Inferior parietal cortex (tissue), 1 donor: ENCODE measurements around the gene TNNT2.
A peak's percentile ranks its signal among the peaks of the same experiment; 100 is the strongest.

Experiments
- DNase-seq: peaks from one replicate; pipeline ENCODE4 v3.0.0-alpha.2; 2016; ENCODE audit errors: extremely low spot score

TNNT2 gene

DNA sequence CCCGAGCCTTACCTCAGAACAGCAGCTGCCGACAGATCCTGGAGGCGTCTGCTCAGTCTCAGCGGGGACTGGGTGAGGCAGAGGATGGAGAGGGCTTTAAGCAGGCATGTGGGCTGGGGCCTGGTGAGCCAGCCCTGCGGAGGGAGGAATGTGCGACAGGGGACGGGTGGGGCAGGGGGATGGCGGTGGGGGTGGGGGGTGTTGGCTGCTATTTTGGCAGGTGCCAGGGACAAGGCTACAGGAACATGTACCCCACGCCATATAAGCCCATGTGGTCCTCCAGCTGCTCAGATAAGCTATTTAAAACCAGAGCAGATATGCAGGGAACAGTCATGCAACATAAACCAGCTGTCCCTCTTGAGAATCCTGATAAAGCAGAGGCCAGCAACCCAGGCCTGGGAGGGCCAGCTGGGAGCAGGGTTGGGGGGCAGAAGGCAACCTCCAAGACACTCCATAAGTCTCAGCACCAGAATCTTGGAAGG lies at the start of gene TNNT2:
TNNT2 (minus strand) TSS at position 70 of the 482 bp plus-strand sequence. CDS start 4,426 bp downstream, outside the sequence.
- no peak for DNase-seq

DNA sequence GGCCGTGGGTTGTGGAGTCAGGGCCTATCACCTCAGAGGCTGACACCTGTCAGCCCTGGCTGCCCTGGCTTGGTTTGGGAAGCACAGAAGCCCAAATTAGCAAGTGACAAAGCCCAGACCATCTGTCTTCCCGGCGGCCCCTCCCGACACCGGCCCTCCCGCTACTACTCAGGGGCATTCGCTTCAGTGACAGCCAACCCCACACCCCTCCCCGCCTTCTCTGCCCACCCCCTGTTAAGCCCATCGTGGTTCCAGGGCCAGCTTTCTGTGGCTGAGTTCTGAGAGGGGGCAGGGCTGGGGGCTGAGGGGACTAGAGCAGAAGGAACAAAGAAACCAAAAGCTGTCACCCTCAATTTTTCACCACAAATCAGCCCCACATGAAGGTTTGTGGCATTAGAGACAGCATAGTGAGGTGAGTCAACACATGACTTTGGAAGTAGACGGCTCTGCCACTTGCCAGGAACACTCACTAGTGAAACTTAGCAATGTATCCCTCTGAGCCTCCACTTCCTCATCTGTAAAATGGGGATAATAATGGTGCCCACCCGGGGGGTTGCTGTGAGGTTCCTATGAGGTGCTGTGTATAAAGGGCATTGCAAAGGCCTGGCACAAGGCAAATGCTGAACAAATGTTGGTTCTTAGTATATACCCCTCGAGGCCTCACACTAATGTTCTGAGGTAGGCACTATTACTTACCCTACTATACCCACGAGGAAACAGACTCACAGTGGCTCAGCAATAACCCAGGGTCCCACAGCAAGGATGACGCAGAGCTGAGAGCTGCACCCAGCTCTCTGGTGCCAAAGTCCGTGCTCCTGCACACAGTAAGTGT lies 49.2 kb upstream of the TNNT2 start:
- DNase-seq: no peak

DNA sequence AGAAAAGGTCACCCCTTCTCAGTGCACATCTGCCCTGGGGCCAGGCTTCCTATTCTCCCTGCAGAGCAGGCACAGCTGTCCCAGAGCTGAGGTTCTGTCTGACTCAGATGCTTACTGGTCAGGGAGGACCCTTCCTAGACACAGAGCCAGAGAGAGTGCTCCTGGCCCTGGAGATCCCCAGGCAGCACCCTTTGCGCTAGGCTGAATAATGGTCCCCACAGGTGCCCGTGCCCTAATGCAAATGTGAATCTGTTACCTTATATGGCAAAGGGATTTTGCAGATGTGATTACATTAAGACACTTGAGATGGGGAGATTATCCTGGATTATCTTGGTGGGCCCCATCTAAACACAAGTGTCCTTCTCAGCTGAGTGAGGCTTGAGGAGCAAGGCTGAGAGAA lies 46.7 kb upstream of the TNNT2 start:
- DNase-seq: no peak

DNA sequence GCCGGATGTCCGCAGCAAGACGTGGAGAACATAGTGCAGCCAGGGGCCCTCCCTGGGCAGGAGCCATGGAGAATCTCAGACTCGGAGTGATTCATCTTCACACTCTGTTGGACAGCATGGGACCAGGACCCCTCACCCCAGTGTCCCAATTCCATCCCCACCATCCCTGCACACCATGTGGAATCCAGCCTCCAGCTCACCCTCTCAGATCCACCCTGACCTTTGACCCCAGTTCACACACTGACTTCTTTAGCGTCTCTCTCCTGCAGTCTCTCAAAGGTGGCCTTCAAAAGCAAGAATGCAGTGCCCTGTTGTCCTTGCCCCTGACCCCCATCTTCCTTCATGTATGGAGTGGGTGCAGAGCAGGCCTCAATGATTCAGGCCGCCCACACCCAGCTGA lies 46.2 kb upstream of the TNNT2 start:
- DNase-seq: no peak

DNA sequence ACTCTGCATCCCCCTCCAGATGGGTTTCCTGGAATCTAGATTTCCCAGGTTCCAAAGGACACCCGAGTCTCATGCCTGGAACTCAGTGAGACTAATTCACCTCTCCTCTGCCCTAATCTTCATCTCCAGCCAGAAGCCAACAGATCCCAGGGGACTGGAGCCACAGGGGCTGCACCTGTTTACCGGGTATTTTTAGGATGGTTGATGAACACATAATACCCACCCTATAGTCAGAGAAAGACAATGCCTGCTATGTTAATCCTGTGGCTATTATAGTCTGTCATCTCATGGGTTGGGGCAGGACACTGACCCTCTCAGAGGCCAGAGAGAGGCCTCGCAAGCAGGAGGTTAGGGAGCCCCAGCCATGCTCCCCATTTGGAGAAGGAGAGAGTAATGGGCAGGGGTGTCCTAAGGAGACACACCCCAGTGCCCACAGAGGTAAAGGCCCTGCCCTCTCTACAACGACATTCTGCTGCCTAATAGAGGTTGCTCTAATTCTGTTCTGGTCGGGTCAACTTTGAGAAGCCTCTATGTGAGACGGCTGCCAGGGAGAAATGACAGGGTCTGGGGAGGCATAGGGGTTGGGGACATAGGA lies 45.1 kb upstream of the TNNT2 start:
- DNase-seq: no peak

DNA sequence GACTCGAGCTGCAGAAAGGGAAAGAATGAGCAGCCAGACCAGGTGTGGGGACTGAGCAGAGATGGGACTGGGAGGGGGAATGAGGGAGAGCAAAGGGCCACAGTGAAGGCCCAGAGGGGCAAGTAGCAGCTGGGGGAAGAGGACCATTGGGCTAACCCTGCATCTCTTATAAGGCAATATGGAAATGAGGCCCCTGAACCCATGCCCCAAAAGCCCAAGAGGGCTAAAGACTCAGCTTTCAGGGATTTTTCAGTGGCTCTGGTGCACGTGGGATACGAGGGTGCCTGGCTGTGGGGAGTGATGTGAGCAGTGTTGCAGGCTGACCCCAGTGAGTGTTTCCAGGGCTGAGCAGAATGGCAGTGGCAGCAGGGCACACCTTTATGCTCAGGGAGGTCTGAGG lies 44.5 kb upstream of the TNNT2 start:
- no peak for DNase-seq

DNA sequence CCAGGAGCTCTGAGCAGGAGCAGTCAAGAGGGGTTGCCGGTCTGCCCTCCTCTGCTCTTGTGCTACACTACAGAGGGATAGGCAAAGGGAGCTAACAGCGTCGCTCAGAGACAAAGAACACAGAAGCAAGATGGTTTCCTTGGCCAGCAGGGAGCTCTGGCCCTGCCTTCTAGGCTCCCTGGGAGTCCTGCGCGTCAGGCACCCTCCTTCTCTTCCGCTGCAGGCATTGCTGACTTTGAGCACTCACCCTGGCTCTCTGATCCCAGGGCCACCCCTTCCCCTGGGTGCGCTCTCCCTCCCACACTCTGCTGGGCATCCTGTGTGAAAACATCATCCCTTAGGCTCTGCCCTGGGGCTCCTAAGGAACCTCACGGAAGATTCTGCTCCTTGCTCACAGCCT lies 43.6 kb upstream of the TNNT2 start:
- DNase-seq: no peak

DNA sequence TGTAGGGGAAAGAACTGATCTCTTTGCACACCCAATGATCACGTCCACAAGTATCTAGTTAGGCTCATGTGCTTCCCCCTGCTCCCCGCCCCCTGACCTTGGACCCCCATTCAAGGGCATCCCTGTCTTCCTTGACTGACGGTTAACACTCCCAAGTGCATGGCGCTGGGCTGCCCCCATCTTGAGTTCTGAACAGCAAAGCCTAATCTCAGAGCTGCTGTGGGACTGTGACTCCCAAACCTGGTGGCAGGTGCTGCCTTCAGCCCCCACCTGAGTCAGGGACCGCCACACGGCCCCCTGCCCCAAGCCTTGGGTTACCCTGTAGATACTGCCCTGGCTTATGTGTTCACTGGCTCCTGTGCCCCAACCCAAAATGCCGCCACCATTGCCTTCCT lies 43.1 kb upstream of the TNNT2 start:
- DNase-seq: no peak

DNA sequence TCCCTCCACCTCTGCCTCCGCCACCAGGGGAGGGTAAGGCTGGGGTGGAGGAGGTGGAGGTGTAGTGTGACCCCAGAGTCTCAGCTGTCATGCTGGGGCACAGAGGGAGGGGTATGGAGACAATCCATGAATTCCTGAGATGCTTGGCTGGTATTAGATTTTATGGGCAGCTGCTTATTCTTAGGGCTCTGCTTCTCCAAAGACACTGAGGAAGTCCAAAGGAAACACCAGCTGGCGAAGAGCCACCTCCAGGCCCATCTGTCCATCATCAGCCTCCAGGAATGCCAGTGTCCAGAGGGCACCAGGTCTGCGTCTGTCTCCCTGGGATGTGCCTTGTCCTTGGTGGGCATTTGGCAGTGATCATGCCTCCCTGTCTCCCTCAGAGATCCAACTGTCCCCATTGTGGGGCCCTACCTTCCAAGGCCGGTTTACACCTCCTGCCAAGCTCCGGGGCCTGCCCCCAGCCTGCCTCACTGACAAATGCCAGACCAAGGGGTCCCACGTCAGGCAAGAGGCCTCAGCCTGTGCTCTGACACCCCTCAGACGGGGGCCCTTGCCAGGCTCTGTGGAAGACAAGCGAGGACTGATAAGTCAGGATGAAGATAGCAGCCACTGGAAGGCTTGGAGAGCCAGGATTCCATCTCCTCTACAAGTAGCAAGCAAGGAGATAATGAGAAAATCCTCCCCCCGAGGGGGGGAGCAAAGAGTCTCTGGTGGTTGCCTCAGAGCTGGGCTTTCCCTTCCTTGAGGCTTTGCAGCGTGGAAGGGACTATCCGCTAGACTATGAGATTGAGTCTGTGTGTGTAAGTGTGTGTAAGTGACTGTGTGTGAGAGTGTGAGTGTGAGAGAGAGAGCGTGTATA lies 42.5 kb upstream of the TNNT2 start:
- no peak for DNase-seq

DNA sequence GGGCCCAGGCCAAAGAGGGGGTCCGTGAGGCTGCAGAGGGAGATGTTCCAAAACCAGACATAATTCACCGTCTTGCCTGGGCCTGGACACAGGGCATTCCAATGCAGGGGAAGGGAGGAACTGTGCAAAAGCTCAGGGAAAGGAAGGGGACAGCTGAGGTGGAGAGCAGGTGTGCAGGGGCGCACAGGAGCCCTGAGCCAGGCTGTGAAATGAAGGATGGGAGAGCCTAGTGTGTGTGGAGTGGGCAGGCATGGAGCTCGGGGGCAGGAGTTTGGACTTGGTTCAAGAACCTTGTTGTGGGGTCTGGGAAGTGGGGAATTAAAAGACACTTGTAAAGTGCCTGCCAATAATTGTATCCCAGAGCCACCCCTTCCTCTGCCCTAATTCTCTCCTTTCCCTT lies 41.8 kb upstream of the TNNT2 start:
- no peak for DNase-seq

DNA sequence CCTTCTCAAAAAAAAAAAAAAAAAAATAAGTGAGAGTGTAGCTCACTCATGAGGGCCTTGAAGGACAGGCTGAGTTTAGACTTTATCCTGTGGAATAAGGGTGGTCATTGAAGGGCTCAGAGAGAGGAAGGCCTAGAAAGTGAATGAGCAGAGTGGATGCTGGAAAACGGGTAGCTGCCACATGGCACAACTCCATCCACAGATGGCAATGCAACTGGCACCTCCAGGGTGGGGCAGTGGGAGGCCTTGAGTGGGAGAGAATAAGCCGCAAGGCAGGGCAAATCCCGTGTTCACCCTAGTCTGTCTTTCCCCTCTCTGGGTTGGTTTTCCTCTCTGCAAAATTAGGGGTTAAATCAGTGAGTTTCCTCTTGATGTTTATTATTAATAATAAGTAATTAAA lies 41.0 kb upstream of the TNNT2 start:
- no peak for DNase-seq

DNA sequence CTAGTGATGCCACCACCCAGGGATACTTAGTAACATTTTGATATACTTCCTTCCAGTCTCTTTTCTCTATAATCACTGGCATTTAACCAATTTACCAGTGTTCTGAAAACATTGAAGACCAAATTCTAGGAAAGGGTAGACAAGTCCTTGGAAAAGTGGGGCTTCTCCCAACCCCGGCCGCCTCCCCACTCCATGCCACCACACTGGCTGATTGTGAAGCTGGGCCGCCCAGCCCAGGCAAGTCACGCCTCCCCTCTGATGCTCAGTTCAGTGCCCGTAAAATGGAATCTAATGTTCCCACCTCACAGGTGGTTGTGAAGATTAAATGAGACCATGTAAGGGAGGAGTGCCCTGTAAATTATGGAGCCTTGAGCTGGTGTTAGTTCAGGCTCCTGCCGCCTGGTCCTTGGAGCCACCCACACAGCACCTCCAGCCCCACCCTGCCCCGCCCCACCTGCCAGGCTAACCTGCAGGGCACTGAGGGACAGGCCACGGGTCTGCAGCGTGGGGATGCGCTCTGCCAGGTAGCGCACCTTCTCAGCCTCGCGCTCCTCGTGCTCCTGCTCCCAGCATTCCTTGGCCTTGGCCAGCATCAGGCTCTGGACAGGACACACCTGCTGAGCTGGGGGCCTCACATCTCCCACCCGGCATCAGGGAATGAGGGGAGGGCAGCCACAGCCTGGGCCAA lies 36.7 kb upstream of the TNNT2 start:
- no peak for DNase-seq

DNA sequence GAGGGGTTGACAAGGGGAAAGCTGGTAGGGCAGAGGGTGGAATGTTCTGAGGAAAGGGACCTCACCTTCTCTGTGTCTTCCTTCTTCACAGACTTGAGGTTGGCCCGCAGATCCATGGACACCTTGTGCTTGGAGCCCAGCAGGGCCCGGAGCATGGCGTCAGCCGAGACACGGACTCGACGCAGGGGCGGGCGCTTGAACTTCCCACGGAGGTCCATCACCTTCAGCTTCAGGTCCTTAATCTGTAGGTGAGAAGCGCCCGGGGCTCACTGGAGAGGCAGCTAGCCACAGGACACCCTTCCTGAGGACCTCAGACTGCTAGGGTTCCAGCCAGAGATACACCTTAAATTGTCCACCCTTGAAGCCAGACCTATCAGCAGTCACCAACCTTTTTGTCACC lies 33.8 kb upstream of the TNNT2 start:
- no peak for DNase-seq

DNA sequence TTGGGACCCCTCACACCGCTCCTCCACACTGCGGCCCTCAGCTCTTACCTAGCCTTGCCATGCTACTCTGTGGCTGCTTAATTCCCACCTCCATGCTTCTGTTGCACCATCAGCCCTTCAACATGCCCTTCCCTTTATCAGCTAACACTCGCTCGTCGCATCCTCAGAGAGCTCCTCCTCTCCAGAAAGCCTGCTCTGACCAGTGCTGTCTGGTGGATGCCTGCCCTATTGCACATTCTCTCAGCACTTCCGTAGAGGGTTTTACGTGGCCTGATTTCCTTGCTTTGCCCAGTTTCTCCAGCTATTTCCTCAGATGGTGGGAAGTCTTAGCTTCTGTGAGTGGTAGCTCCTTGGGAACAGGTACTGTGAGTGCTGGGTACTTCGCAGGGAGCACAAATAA lies 32.0 kb upstream of the TNNT2 start:
- no peak for DNase-seq

DNA sequence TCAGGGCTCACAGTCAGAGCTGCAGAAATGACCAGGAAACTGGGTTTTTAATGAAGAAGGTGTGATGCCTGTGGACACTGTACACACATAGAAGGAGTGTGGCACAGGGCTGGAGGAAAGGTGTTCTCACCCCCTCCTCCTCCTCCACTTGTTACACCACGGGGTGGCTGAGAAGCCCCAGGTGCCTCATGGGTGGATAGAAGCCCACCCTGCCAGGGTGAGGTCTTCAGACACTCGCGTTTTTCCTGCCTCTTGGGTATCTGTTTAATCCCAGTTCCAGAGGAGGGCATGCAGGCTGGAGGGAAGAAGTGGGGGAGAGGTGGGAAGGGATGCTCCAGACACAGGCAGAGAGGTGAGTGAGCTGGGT lies 31.3 kb upstream of the TNNT2 start:
- DNase-seq: no peak

DNA sequence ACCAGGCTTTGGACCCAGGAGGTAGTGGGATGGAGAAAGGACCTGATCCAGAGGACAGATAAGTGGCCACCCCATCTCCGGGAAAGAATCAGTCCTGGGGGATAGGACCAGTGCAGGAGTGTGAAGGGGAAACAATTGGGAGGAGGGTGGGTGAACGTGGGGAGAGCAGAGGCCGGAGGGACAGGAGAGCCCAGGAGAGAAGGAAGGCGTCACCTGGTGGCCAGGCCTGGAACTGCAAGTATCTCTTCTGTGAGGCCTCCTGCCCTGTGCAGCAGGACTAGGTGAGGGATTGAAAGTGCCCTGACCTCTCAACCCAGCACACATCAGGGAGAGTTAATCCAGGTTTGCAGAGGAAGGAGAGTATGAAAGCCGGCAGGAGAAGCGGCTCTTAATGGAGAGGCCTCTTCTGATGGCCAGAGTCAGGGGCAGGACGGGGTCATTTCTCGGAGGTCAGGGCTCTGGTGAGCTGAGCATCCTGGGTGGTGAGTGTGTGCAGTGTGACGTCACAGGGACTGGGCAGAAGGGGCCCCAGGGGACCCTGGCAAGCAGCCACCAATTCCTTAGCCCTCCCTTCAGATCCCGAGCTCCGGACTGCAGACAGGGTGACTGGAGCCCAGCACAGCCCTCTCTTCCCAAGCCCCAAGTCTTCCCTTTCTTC lies 30.8 kb upstream of the TNNT2 start:
- DNase-seq: peak; percentile 75

DNA sequence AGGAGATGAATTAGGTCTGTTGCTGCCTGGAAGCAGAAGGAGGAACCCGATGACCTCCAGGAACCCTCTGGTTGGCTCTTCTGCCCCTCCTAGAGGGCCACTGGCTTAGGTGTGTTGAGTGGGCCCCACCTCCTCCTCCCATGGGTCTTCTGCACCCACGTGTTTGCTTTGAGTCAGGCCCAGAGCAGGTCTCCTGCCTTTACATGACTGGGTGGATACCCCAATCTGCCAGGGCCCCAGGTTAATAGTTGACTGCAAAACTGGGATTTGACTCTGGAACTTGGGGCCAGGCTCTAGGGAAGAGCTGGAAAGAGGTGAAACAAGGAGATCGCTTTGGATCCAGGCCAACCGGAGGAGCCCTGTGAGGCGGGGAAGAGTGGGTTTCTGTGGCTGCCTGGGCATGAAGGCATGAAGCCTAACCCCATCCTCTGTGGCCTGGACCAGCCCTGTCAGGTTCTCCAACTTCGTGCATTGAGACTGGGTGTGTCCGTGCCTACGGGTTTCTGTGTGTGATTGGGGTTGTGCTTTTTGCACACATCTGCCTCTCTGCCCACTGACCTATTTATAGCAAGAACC lies 29.4 kb upstream of the TNNT2 start:
- no peak for DNase-seq

DNA sequence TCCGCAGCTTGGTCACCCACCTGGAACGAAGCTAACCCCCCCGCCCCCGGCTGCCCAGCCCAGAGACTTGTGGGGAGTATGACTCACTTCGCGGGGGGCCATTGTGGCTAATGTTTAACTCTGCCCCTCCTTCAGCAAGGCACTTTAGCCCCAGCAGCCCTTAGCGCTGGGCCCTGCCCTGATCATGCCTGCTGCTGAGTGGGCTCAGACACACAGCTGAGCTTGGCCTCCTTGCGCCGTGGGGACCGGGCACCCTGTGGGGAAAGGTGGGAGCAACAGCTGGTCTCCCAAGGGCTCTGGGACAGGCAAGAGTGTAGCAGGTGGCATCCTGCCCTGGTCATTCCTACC lies 28.0 kb upstream of the TNNT2 start:
- no peak for DNase-seq

DNA sequence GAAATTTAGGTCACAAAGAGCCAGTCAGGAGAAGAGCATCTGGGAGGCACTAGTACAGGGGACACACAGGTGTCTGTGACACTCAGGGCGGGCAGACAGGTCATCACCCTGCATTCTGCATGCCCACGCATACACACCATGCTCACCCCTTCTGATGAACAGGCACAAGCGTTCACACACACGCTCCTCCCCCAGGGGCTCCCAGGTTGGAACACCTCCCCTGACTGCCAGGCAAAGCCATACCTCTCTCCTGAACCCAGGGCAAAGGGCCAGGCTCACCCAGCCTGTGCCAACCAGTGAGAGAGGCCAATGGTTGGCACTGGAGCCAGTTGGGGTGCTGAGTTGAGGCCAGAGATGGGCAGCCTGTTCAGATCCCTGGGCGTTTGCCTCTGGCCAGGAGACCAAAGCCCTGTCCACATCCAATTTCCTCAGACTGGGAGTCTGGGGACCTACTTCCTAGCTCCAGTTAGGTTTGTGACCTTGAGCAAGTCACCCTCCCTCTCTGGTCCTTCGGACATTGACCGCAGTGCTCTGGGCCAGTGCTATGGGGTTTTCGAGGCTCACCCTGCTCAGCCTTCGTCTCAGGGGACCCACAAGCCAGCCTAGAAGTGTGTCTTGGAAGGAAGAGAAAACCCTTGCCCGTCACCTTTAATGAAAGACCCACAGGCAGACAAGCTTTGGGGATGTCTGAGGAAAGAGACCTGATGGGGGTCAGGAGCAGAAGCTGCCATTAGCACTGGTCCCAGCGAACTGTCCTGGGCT lies 27.4 kb upstream of the TNNT2 start:
- no peak for DNase-seq

DNA sequence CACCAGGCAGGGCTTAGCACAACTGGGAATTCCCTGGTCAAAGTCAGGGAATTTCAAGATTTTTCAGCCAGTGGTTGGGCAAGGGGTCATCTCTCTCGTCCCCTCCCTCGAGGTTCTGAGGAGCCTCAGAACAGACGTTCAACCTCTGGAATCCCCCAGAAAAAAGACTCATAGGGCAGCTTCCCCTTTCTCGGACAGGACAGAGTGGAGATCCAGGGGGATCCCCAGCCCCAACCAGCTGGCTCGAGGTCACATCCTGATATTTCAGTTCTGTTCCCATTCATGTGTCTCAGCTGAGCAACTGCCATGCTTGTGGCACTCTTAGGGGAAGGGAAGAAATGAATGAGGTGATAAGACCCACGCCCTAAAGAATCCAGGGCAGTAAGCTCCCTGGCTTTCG lies 26.6 kb upstream of the TNNT2 start:
- no peak for DNase-seq
